ENCODE results near the gene GCFC2.

DNA sequence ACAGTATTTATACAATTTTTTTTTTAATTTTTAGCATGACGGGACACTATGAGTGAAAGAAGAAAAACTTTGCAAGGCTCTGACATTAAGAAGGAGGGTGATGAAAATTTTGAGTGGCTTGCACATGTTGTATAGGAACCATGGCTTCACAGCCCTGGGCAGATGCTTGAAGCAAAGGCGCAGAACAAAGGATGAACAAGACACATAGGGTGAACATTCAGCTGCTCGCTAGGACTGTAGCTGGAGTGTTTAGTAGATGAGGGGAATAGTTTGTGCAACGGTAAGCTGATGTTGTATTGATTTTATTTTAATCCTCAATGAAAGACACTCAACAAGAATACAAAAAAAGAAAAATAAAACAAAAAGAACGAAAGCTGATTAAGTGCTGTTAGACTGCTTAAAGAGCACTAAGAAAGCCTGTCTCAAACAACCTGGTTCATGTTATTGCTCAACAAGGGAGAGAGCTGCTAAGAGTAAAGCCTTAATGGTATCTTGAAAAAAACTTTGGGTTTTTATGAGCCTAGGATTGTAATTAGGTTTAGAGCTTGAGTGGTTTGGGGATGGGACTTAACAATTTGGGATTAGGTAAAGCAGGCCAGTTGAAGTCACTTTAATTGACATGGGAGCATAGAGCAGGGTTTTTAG is 41.2 kb upstream of the GCFC2 start:
- TF ChIP-seq, protein P1, sequence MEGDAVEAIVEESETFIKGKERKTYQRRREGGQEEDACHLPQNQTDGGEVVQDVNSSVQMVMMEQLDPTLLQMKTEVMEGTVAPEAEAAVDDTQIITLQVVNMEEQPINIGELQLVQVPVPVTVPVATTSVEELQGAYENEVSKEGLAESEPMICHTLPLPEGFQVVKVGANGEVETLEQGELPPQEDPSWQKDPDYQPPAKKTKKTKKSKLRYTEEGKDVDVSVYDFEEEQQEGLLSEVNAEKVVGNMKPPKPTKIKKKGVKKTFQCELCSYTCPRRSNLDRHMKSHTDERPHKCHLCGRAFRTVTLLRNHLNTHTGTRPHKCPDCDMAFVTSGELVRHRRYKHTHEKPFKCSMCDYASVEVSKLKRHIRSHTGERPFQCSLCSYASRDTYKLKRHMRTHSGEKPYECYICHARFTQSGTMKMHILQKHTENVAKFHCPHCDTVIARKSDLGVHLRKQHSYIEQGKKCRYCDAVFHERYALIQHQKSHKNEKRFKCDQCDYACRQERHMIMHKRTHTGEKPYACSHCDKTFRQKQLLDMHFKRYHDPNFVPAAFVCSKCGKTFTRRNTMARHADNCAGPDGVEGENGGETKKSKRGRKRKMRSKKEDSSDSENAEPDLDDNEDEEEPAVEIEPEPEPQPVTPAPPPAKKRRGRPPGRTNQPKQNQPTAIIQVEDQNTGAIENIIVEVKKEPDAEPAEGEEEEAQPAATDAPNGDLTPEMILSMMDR (IDR thresholded peaks at IDR 0.05) = no peak
- TF ChIP-seq POLR2A (IDR thresholded peaks at IDR 0.05) = no peak

Data from stomach (tissue), 4 donors.